Measurements from ENCODE around the gene SLC10A7.

The SLC10A7 gene

DNA sequence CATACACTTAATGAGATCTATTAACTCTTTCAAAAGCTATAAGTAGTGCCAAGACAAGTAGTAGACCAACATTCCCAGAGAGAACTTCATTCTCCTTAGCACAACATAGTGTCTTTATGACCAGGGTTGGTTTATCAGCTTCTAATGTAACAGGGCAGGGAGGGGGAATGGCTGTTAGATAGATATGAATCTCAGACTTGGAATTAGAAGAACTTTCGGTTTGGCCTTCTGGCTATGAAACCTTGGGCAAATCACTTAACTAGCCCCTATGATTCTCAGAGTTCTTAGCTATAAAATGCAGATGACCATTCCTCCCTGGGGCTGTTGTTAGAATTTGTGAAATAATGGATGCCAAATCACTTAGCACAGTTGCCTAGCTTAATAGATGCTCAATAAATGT is 132.2 kb downstream of the SLC10A7 start:
- intact Hi-C loops (cut with DNase I; ENCODE audit: low total_unique reads) = no loop called here
- H3K36me3 ChIP-seq = no peaks in the 10 kb centered on the region
- H3K4me3 ChIP-seq = no peak overlapping the region
- H3K27ac ChIP-seq = no peak overlapping the region
- no peaks in the 10 kb centered on the region for H3K9me3 ChIP-seq
- TF ChIP-seq, protein P1, sequence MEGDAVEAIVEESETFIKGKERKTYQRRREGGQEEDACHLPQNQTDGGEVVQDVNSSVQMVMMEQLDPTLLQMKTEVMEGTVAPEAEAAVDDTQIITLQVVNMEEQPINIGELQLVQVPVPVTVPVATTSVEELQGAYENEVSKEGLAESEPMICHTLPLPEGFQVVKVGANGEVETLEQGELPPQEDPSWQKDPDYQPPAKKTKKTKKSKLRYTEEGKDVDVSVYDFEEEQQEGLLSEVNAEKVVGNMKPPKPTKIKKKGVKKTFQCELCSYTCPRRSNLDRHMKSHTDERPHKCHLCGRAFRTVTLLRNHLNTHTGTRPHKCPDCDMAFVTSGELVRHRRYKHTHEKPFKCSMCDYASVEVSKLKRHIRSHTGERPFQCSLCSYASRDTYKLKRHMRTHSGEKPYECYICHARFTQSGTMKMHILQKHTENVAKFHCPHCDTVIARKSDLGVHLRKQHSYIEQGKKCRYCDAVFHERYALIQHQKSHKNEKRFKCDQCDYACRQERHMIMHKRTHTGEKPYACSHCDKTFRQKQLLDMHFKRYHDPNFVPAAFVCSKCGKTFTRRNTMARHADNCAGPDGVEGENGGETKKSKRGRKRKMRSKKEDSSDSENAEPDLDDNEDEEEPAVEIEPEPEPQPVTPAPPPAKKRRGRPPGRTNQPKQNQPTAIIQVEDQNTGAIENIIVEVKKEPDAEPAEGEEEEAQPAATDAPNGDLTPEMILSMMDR (IDR thresholded peaks at IDR 0.05) = no peak
- H3K27me3 ChIP-seq = no peaks in the 10 kb centered on the region
- no peak for DNase-seq
- no peaks in the 10 kb centered on the region for H3K4me1 ChIP-seq

GRCh38 chr4:146382194-146382593 is 139.5 kb downstream of the SLC10A7 start:
- intact Hi-C loops (cut with DNase I; ENCODE audit: low total_unique reads) = no loop called here
- no peak overlapping the region for H3K27ac ChIP-seq
- H3K27me3 ChIP-seq = no peaks in the 10 kb centered on the region
- TF ChIP-seq, protein P1 (IDR thresholded peaks at IDR 0.05) = no peak
- no peaks in the 10 kb centered on the region for H3K4me1 ChIP-seq
- H3K4me3 ChIP-seq = no peak overlapping the region
- no peaks in the 10 kb centered on the region for H3K36me3 ChIP-seq
- no peak for DNase-seq
- no peaks in the 10 kb centered on the region for H3K9me3 ChIP-seq

GRCh38 chr4:146381263-146381872 is 140.4 kb downstream of the SLC10A7 start:
- H3K27me3 ChIP-seq = no peaks in the 10 kb centered on the region
- no peak for DNase-seq
- no peak overlapping the region for H3K27ac ChIP-seq
- TF ChIP-seq, protein P1 (IDR thresholded peaks at IDR 0.05) = no peak
- H3K4me1 ChIP-seq = no peaks in the 10 kb centered on the region
- no peaks in the 10 kb centered on the region for H3K36me3 ChIP-seq
- peaks cover 0 to 6% (median 0%) of the 10 kb centered on the region in 3 donors for H3K9me3 ChIP-seq
- H3K4me3 ChIP-seq = no peak overlapping the region
- intact Hi-C loops (cut with DNase I; ENCODE audit: low total_unique reads) = loop anchor here (2.0 kb wide), 1 partner anchor 25 kb away; no protein-coding TSS in a partner anchor

DNA sequence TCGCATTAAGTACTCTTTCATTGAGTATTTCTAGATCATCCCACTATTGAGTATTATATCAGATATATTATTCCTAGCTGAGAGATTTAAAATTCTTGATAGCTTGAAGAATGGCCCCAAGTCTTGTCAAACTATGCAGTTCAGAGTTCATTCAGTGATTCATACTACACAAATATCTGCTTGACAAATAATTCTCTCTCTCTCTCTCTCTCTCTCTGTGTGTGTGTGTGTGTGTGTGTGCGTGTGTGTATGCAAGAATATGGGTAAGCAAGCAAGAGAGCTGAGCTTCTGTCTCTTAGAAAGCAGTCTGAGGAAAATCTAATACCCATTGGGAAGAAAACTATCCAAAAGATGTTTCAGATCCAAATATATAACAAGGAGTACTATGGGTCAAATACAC is 142.0 kb downstream of the SLC10A7 start:
- intact Hi-C loops (cut with DNase I; ENCODE audit: low total_unique reads) = loop anchor here (2.0 kb wide), 1 partner anchor 27 kb away; no protein-coding TSS in a partner anchor
- Histone ChIP-seq H3K36me3 (no peaks in the 10 kb centered on the region), H3K27me3 (no peaks in the 10 kb centered on the region), H3K9me3 (peaks cover 0 to 10% (median 0%) of the 10 kb centered on the region in 3 donors), H3K27ac (no peak overlapping the region), H3K4me1 (no peaks in the 10 kb centered on the region), H3K4me3 (no peak overlapping the region)
- DNase-seq = no peak
- TF ChIP-seq, protein P1 (IDR thresholded peaks at IDR 0.05) = no peak

- Histone ChIP-seq H3K27ac (no peak overlapping the region), H3K27me3 (no peaks in the 10 kb centered on the region), H3K36me3 (no peaks in the 10 kb centered on the region), H3K4me3 (no peak overlapping the region), H3K9me3 (peaks cover 0 to 8% (median 0%) of the 10 kb centered on the region in 3 donors), H3K4me1 (peaks cover 0 to 21% (median 10%) of the 10 kb centered on the region in 4 donors)
- intact Hi-C loops (cut with DNase I; ENCODE audit: low total_unique reads) = no loop called here
- TF ChIP-seq, protein P1 (IDR thresholded peaks at IDR 0.05) = no peak
- DNase-seq = no peak
Observed at GRCh38 chr4:146371812-146372211, 149.9 kb downstream of the SLC10A7 start.
